Measurements from ENCODE around the gene ALKBH8. TPM values are rescaled to one million over a fixed set of nuclear protein-coding genes. Genes with fewer than 3 reads are reported as not detected.
"Not testable (repeated sequence)": the region's sequence is repeated elsewhere in the genome, so short reads cannot be mapped to it uniquely, and the experiment has no call there.

The ALKBH8 gene
- total RNA-seq, 1 donor from 2014 or later = 3.7 TPM

- Histone ChIP-seq H3K27me3 (ENCODE audit: control insufficient read depth in 3 of 3, insufficient read depth in 3 of 3, low read length in 3 of 3) (peaks cover 0 to 2% (median 0%) of the 10 kb centered on the region in 3 donors), H3K4me3 (ENCODE audit: low read length in 3 of 3) (no peak overlapping the region), H3K36me3 (ENCODE audit: control insufficient read depth in 3 of 3, insufficient read depth in 3 of 3, low read length in 3 of 3) (no peaks in the 10 kb centered on the region), H3K9ac (ENCODE audit: low read depth in 1 of 3, low read length in 3 of 3) (no peak overlapping the region), H3K4me1 (ENCODE audit: control insufficient read depth in 3 of 3, insufficient read depth in 3 of 3, low read length in 3 of 3) (peaks cover 14 to 16% (median 15%) of the 10 kb centered on the region in 3 donors), H3K27ac (ENCODE audit: low read depth, low read length) (no peak overlapping the region), H3K9me3 (ENCODE audit: control insufficient read depth in 3 of 3, low read length in 3 of 3) (no peaks in the 10 kb centered on the region)
Observed at GRCh38 chr11:107592813-107593212, 27.3 kb upstream of the ALKBH8 start.

- no peaks in the 10 kb centered on the region for H3K36me3 ChIP-seq (ENCODE audit: control insufficient read depth in 3 of 3, insufficient read depth in 3 of 3, low read length in 3 of 3)
- H3K4me1 ChIP-seq (ENCODE audit: control insufficient read depth in 3 of 3, insufficient read depth in 3 of 3, low read length in 3 of 3) = peaks cover 14 to 16% (median 15%) of the 10 kb centered on the region in 3 donors
- H3K4me3 ChIP-seq (ENCODE audit: low read length in 3 of 3) = peak overlapping the region in 2 of 3 donors; percentile 87 to 89
- no peak overlapping the region for H3K27ac ChIP-seq (ENCODE audit: low read depth, low read length)
- H3K27me3 ChIP-seq (ENCODE audit: control insufficient read depth in 3 of 3, insufficient read depth in 3 of 3, low read length in 3 of 3) = peaks cover 0 to 3% (median 2%) of the 10 kb centered on the region in 3 donors
- peak overlapping the region in 2 of 3 donors; percentile 11 to 80 for H3K9ac ChIP-seq (ENCODE audit: low read depth in 1 of 3, low read length in 3 of 3)
- H3K9me3 ChIP-seq (ENCODE audit: control insufficient read depth in 3 of 3, low read length in 3 of 3) = no peaks in the 10 kb centered on the region
Observed at GRCh38 chr11:107592231-107592590, 26.7 kb upstream of the ALKBH8 start.

- Histone ChIP-seq H3K9me3 (ENCODE audit: control insufficient read depth in 3 of 3, low read length in 3 of 3) (no peaks in the 10 kb centered on the region), H3K27ac (ENCODE audit: low read depth, low read length) (no peak overlapping the region), H3K4me3 (ENCODE audit: low read length in 3 of 3) (peak overlapping the region; percentile 85 to 89 (median 87)), H3K36me3 (ENCODE audit: control insufficient read depth in 3 of 3, insufficient read depth in 3 of 3, low read length in 3 of 3) (no peaks in the 10 kb centered on the region), H3K4me1 (ENCODE audit: control insufficient read depth in 3 of 3, insufficient read depth in 3 of 3, low read length in 3 of 3) (peaks cover 14 to 16% (median 15%) of the 10 kb centered on the region in 3 donors), H3K9ac (ENCODE audit: low read depth in 1 of 3, low read length in 3 of 3) (peak overlapping the region; percentile 57 to 80 (median 74)), H3K27me3 (ENCODE audit: control insufficient read depth in 3 of 3, insufficient read depth in 3 of 3, low read length in 3 of 3) (peaks cover 0 to 4% (median 2%) of the 10 kb centered on the region in 3 donors)
Observed at GRCh38 chr11:107591378-107592230, 26.1 kb upstream of the ALKBH8 start.

GRCh38 chr11:107590460-107591377, 25.2 kb upstream of the ALKBH8 start, which contains the start of gene ELMOD1:
ELMOD1 (plus strand) TSS chr11:107591147; CDS start chr11:107618190, 27,043 bp downstream.
- no peak within 1 kb of the TSS for H3K27ac ChIP-seq (ENCODE audit: low read depth, low read length)
- H3K4me3 ChIP-seq (ENCODE audit: low read length in 3 of 3) = peak within 1 kb of the TSS; percentile 85 to 89 (median 87)
- H3K9ac ChIP-seq (ENCODE audit: low read depth in 1 of 3, low read length in 3 of 3) = peak within 1 kb of the TSS; percentile 60 to 80 (median 74)
- peaks cover 0 to 4% (median 2%) of the 10 kb centered on the region in 3 donors for H3K27me3 ChIP-seq (ENCODE audit: control insufficient read depth in 3 of 3, insufficient read depth in 3 of 3, low read length in 3 of 3)
- H3K9me3 ChIP-seq (ENCODE audit: control insufficient read depth in 3 of 3, low read length in 3 of 3) = no peaks in the 10 kb centered on the region
- H3K4me1 ChIP-seq (ENCODE audit: control insufficient read depth in 3 of 3, insufficient read depth in 3 of 3, low read length in 3 of 3) = peaks cover 14 to 16% (median 15%) of the 10 kb centered on the region in 3 donors
- H3K36me3 ChIP-seq (ENCODE audit: control insufficient read depth in 3 of 3, insufficient read depth in 3 of 3, low read length in 3 of 3) = no peaks in the 10 kb centered on the region

- Histone ChIP-seq H3K4me3 (ENCODE audit: low read length in 3 of 3) (no peak overlapping the region), H3K4me1 (ENCODE audit: control insufficient read depth in 3 of 3, insufficient read depth in 3 of 3, low read length in 3 of 3) (peaks cover 14 to 16% (median 15%) of the 10 kb centered on the region in 3 donors), H3K9me3 (ENCODE audit: control insufficient read depth in 3 of 3, low read length in 3 of 3) (no peaks in the 10 kb centered on the region), H3K9ac (ENCODE audit: low read depth in 1 of 3, low read length in 3 of 3) (no peak overlapping the region), H3K27me3 (ENCODE audit: control insufficient read depth in 3 of 3, insufficient read depth in 3 of 3, low read length in 3 of 3) (peaks cover 0 to 4% (median 0%) of the 10 kb centered on the region in 3 donors), H3K27ac (ENCODE audit: low read depth, low read length) (no peak overlapping the region), H3K36me3 (ENCODE audit: control insufficient read depth in 3 of 3, insufficient read depth in 3 of 3, low read length in 3 of 3) (no peaks in the 10 kb centered on the region)
Observed at GRCh38 chr11:107587306-107587979, 21.9 kb upstream of the ALKBH8 start.

- Histone ChIP-seq H3K9ac (ENCODE audit: low read depth in 1 of 3, low read length in 3 of 3) (no peak overlapping the region), H3K4me3 (ENCODE audit: low read length in 3 of 3) (no peak overlapping the region), H3K36me3 (ENCODE audit: control insufficient read depth in 3 of 3, insufficient read depth in 3 of 3, low read length in 3 of 3) (no peaks in the 10 kb centered on the region), H3K27me3 (ENCODE audit: control insufficient read depth in 3 of 3, insufficient read depth in 3 of 3, low read length in 3 of 3) (peaks cover 0 to 4% (median 0%) of the 10 kb centered on the region in 3 donors), H3K4me1 (ENCODE audit: control insufficient read depth in 3 of 3, insufficient read depth in 3 of 3, low read length in 3 of 3) (no peaks in the 10 kb centered on the region), H3K9me3 (ENCODE audit: control insufficient read depth in 3 of 3, low read length in 3 of 3) (no peaks in the 10 kb centered on the region), H3K27ac (ENCODE audit: low read depth, low read length) (no peak overlapping the region)
Observed at GRCh38 chr11:107583629-107584195, 18.2 kb upstream of the ALKBH8 start.

GRCh38 chr11:107581147-107581546, 15.6 kb upstream of the ALKBH8 start:
- Histone ChIP-seq H3K27ac (ENCODE audit: low read depth, low read length) (no peak overlapping the region), H3K4me3 (ENCODE audit: low read length in 3 of 3) (no peak overlapping the region), H3K4me1 (ENCODE audit: control insufficient read depth in 3 of 3, insufficient read depth in 3 of 3, low read length in 3 of 3) (no peaks in the 10 kb centered on the region), H3K9ac (ENCODE audit: low read depth in 1 of 3, low read length in 3 of 3) (no peak overlapping the region), H3K9me3 (ENCODE audit: control insufficient read depth in 3 of 3, low read length in 3 of 3) (no peaks in the 10 kb centered on the region), H3K27me3 (ENCODE audit: control insufficient read depth in 3 of 3, insufficient read depth in 3 of 3, low read length in 3 of 3) (no peaks in the 10 kb centered on the region), H3K36me3 (ENCODE audit: control insufficient read depth in 3 of 3, insufficient read depth in 3 of 3, low read length in 3 of 3) (no peaks in the 10 kb centered on the region)

- H3K4me3 ChIP-seq (ENCODE audit: low read length in 3 of 3); H3K27me3 ChIP-seq (ENCODE audit: control insufficient read depth in 3 of 3, insufficient read depth in 3 of 3, low read length in 3 of 3); H3K4me1 ChIP-seq (ENCODE audit: control insufficient read depth in 3 of 3, insufficient read depth in 3 of 3, low read length in 3 of 3); H3K9ac ChIP-seq (ENCODE audit: low read depth in 1 of 3, low read length in 3 of 3); H3K9me3 ChIP-seq (ENCODE audit: control insufficient read depth in 3 of 3, low read length in 3 of 3); H3K27ac ChIP-seq (ENCODE audit: low read depth, low read length); H3K36me3 ChIP-seq (ENCODE audit: control insufficient read depth in 3 of 3, insufficient read depth in 3 of 3, low read length in 3 of 3): not testable (repeated sequence)
Observed at GRCh38 chr11:107579169-107579568, 13.6 kb upstream of the ALKBH8 start.

- no peaks in the 10 kb centered on the region for H3K36me3 ChIP-seq (ENCODE audit: control insufficient read depth in 3 of 3, insufficient read depth in 3 of 3, low read length in 3 of 3)
- no peak overlapping the region for H3K4me3 ChIP-seq (ENCODE audit: low read length in 3 of 3)
- H3K9me3 ChIP-seq (ENCODE audit: control insufficient read depth in 3 of 3, low read length in 3 of 3) = no peaks in the 10 kb centered on the region
- no peak overlapping the region for H3K27ac ChIP-seq (ENCODE audit: low read depth, low read length)
- H3K27me3 ChIP-seq (ENCODE audit: control insufficient read depth in 3 of 3, insufficient read depth in 3 of 3, low read length in 3 of 3) = no peaks in the 10 kb centered on the region
- H3K4me1 ChIP-seq (ENCODE audit: control insufficient read depth in 3 of 3, insufficient read depth in 3 of 3, low read length in 3 of 3) = no peaks in the 10 kb centered on the region
- no peak overlapping the region for H3K9ac ChIP-seq (ENCODE audit: low read depth in 1 of 3, low read length in 3 of 3)
Observed at GRCh38 chr11:107577346-107577711, 11.8 kb upstream of the ALKBH8 start.
